ENCODE measurements around the gene SNED1.

The SNED1 gene

DNA sequence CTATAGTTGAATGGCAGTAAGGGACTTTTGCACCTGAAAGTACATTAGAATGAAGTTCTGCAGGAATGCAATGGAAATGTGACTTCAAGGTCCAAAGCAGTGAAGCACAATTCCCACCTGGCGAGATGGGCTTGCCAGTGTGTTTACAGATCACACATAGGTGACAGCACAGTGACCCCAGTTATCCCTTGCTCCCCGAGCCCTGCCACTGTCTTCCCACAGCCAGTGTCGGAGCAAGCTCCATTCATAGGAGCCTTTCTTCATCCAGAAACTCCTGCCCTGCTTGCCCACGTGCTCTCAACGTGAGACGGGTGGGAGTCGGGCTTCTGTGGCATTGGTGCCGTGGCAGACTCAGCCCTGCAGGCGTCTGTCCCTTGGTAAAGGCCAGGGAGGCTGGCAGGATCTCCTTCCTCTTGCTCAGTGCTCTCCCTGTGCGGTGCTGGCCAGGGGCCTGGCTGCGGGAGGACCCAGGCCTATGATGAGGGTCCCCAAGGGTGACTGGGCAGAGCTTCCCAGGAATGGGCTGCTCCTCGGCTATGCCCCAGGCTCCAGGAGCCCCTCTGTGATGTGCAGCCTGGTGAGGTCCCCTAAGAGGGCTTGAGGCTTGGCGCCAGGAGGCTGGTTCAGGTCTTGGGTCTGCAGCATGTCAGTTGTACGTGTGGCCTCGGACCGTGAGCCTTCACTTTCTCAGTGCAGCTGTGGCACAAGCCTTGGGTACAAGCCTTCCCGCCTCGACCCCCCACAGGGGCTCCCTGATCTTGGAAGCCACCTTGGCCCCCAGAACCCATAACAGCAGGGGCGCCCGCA, 40.2 kb downstream of the SNED1 start:
- ChIA-PET POLR2A (no interaction called here), CTCF (interaction anchor here (0.6 kb wide), 1 partner anchor 178 kb away, joined by 3 read pairs; no protein-coding TSS in a partner anchor)
- Histone ChIP-seq H3K36me3 (ENCODE audit: control insufficient read depth in 2 of 2, insufficient read depth in 1 of 2, low read length in 2 of 2) (no peaks in the 10 kb centered on the region), H3K27ac (ENCODE audit: extremely low read depth, low read depth, low read length) (no peak overlapping the region), H3K4me3 (ENCODE audit: low read depth, low read length) (no peak overlapping the region), H3K9me3 (ENCODE audit: control insufficient read depth, insufficient read depth, low read depth, low read length) (no peaks in the 10 kb centered on the region), H3K4me1 (ENCODE audit: control insufficient read depth, insufficient read depth, low read length) (no peaks in the 10 kb centered on the region)
- TF ChIP-seq ZNF121 (tag by site-specific recombination; IDR thresholded peaks at IDR 0.05), result no peak
- TF ChIP-seq ZNF184 (tag by site-specific recombination; IDR thresholded peaks at IDR 0.05), result no peak
- no peak for TF ChIP-seq ZNF660 (tag by site-specific recombination; IDR thresholded peaks at IDR 0.05)

DNA sequence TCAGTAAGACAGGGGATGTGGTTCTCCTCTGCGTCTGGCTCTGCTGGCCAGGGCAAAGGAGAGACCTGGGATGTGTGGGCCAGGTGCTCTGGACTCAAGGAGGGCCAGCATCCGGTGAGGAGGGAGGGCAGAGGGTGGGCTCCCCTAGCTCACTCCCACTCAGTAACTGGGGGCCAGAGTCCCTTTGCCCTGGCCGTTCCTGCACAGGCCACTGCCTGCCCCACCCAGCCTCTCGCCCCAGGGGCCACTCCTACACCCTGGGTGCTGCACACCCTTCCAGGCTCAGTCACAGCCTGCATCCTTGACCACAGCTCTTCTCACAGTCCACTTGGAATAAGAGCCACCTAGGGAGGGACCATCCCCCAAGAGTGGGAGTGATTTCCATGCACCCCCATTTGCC, 41.0 kb downstream of the SNED1 start:
- Histone ChIP-seq H3K4me3 (ENCODE audit: low read depth, low read length) (no peak overlapping the region), H3K4me1 (ENCODE audit: control insufficient read depth, insufficient read depth, low read length) (no peaks in the 10 kb centered on the region), H3K27ac (ENCODE audit: extremely low read depth, low read depth, low read length) (no peak overlapping the region), H3K9me3 (ENCODE audit: control insufficient read depth, insufficient read depth, low read depth, low read length) (no peaks in the 10 kb centered on the region), H3K36me3 (ENCODE audit: control insufficient read depth in 2 of 2, insufficient read depth in 1 of 2, low read length in 2 of 2) (no peaks in the 10 kb centered on the region)
- TF ChIP-seq ZNF558 (tag by site-specific recombination; IDR thresholded peaks at IDR 0.05) (no peak), ZSCAN30 (tag by site-specific recombination; IDR thresholded peaks at IDR 0.05) (no peak), SCRT2 (tag by site-specific recombination; IDR thresholded peaks at IDR 0.05) (no peak), OVOL3 (tag by site-specific recombination; IDR thresholded peaks at IDR 0.05) (no peak), ZSCAN16 (tag by site-specific recombination; IDR thresholded peaks at IDR 0.05) (no peak), ZNF146 (tag by site-specific recombination; IDR thresholded peaks at IDR 0.05) (no peak), ZNF174 (tag by site-specific recombination; IDR thresholded peaks at IDR 0.05) (no peak), GFI1B (tag by site-specific recombination; IDR thresholded peaks at IDR 0.05) (no peak), ZNF843 (tag by site-specific recombination; IDR thresholded peaks at IDR 0.05) (no peak), ZNF596 (tag by site-specific recombination; IDR thresholded peaks at IDR 0.05) (no peak), ZNF76 (tag by site-specific recombination; IDR thresholded peaks at IDR 0.05; ENCODE audit: borderline replicate concordance, low read depth) (no peak), TCF7L2 (IDR thresholded peaks at IDR 0.05; ENCODE audit: borderline replicate concordance, low read depth, low read length) (no peak), ZNF555 (tag by site-specific recombination; conservative IDR thresholded peaks at IDR 0.05) (no peak), ZNF791 (tag by site-specific recombination; IDR thresholded peaks at IDR 0.05) (no peak), SETDB1 (IDR thresholded peaks at IDR 0.05; ENCODE audit: insufficient read length, low read length) (no peak), ZNF292 (tag by site-specific recombination; IDR thresholded peaks at IDR 0.05; ENCODE audit: borderline replicate concordance, low read depth) (no peak), SP7 (tag by site-specific recombination; IDR thresholded peaks at IDR 0.05) (no peak)
- TF ChIP-seq, protein P1, sequence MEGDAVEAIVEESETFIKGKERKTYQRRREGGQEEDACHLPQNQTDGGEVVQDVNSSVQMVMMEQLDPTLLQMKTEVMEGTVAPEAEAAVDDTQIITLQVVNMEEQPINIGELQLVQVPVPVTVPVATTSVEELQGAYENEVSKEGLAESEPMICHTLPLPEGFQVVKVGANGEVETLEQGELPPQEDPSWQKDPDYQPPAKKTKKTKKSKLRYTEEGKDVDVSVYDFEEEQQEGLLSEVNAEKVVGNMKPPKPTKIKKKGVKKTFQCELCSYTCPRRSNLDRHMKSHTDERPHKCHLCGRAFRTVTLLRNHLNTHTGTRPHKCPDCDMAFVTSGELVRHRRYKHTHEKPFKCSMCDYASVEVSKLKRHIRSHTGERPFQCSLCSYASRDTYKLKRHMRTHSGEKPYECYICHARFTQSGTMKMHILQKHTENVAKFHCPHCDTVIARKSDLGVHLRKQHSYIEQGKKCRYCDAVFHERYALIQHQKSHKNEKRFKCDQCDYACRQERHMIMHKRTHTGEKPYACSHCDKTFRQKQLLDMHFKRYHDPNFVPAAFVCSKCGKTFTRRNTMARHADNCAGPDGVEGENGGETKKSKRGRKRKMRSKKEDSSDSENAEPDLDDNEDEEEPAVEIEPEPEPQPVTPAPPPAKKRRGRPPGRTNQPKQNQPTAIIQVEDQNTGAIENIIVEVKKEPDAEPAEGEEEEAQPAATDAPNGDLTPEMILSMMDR (tag by site-specific recombination; IDR thresholded peaks at IDR 0.05), result no peak
- TF ChIP-seq, protein P2, sequence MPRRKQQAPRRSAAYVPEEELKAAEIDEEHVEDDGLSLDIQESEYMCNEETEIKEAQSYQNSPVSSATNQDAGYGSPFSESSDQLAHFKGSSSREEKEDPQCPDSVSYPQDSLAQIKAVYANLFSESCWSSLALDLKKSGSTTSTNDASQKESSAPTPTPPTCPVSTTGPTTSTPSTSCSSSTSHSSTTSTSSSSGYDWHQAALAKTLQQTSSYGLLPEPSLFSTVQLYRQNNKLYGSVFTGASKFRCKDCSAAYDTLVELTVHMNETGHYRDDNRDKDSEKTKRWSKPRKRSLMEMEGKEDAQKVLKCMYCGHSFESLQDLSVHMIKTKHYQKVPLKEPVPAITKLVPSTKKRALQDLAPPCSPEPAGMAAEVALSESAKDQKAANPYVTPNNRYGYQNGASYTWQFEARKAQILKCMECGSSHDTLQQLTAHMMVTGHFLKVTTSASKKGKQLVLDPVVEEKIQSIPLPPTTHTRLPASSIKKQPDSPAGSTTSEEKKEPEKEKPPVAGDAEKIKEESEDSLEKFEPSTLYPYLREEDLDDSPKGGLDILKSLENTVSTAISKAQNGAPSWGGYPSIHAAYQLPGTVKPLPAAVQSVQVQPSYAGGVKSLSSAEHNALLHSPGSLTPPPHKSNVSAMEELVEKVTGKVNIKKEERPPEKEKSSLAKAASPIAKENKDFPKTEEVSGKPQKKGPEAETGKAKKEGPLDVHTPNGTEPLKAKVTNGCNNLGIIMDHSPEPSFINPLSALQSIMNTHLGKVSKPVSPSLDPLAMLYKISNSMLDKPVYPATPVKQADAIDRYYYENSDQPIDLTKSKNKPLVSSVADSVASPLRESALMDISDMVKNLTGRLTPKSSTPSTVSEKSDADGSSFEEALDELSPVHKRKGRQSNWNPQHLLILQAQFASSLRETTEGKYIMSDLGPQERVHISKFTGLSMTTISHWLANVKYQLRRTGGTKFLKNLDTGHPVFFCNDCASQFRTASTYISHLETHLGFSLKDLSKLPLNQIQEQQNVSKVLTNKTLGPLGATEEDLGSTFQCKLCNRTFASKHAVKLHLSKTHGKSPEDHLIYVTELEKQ (tag by site-specific recombination; IDR thresholded peaks at IDR 0.05; ENCODE audit: borderline replicate concordance), result no peak
- CTCF ChIA-PET, result interaction anchor here (0.7 kb wide), 1 partner anchor 671 kb away, joined by 3 read pairs; no protein-coding TSS in a partner anchor
- POLR2A ChIA-PET, result no interaction called here
